Measurements from ENCODE around the gene HSD17B12.

HSD17B12 gene

DNA sequence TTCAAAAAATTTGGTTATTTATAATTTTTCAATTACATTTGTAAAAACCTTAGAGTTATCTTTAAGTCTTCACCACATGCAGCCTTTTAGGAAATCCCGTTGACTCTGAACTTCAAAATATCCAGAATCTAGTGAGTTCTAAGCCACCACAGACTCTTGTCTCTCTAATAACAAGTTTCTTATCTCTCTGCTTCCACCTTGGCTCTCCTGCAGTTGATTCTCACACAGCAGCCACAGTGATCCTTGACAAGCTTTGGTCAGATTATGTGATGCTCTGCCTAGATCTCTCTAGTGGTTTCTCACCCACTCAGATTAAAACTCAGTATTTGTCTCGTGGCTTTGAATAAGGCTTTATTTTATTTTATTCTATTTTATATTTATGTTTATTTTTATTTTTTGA lies 8.6 kb downstream of the HSD17B12 start:
- no peak for FAIRE-seq

DNA sequence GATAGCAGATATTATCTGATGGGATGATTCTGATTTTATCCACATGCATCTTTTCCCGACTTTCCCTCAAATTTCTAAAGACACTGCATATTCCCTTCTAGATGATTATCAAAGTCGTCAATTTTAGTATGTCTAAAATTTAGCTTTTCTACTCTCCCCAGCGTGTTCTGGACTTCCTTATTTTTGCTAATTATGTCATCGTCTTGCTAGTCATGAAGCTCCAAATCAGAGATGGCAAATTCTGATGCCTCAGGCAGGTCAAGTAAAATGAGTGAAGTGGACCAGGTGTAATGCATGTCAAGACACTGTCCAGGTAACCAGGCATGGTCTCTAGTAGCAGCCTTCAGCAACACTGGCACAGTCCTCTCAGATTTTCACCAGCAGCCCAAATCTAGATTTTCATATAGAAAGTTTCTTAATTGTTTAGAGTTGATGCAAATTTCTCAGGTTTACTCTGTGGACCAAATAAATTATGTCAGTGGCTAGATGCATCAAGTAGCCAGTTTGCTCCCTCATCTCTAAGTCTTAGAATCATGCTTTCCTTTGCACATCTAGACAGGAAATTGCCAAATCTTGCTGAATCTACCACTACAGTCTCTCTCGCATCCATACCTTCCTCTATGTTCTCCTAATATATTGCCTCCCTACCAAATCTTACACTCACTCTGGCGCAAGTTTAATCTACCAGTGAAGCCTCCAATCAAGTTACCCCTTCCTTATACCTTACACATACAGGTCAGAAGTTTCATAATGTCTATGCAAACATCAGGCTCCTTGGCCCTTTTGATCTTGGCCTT lies 10.6 kb downstream of the HSD17B12 start:
- no peak for FAIRE-seq

GRCh38 chr11:43691806-43692205 lies 11.3 kb downstream of the HSD17B12 start:
- FAIRE-seq: no peak

- no peak for FAIRE-seq
These were observed 12.5 kb downstream of the HSD17B12 start for GRCh38 chr11:43693069-43693468.

DNA sequence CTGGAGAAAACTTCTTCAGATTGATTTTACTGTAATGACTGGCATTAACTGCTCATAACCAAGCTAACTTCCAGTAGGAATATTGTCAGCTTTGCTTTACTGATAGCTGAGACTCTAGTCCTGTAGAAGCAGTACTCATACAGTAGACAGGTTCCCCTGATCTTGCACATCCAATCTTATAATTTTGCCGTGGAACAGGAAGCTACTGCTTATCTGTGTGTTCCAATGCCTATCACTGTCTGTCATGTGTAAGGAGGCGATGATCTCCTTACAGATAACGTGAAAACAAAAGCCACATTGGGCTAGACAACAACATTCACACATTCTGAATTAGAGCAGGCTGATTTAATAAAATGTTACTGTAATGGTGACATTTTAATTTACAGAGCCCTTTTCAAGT lies 13.2 kb downstream of the HSD17B12 start:
- no peak for FAIRE-seq

DNA sequence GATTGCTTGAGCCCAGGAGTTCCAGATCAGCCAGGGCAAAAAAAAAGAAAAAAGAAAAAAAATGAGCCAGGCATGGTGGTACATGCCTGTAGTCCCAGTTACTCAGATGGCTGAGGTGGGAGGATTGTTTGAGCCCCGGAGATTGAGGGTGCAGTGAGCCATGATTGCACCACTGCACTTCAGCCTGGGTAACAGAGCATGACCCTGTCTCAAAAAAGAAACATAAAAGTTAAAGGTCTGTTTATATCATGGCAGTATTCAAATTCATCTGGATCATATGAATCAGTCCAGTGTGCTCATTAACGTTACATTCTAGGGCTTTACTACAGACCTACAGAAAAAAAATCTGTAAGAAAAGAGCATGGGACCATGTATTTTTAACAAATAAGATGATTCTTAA lies 13.9 kb downstream of the HSD17B12 start:
- FAIRE-seq: no peak

GRCh38 chr11:43697679-43698078 lies 17.1 kb downstream of the HSD17B12 start:
- FAIRE-seq: no peak

GRCh38 chr11:43699870-43700269 lies 19.3 kb downstream of the HSD17B12 start:
- FAIRE-seq: no peak

- FAIRE-seq: no peak
These were observed 26.1 kb downstream of the HSD17B12 start for GRCh38 chr11:43706631-43707030.

GRCh38 chr11:43708776-43709175 lies 28.2 kb downstream of the HSD17B12 start:
- no peak for FAIRE-seq

DNA sequence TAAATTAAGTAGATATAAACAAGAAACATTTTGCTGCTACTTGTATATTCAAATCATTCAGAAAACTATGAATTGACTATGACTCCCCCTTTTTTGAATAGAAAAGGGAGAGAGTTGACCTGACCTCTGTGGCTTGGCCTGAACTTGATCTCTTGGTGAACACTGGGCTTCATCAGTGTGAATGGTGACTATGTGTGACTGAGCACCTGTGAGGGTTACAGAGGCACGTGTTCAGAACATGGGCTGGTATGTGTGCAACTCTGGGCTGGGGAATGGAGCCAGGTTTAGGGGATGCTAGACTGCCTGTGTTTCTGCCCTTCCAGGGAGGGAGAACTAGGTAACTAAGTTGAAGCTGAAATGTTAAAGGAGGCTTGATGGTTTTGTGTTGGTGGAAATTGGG lies 29.2 kb downstream of the HSD17B12 start:
- FAIRE-seq: no peak

GRCh38 chr11:43712676-43713075 lies 32.1 kb downstream of the HSD17B12 start:
- no peak for FAIRE-seq

GRCh38 chr11:43718373-43718772 lies 37.8 kb downstream of the HSD17B12 start:
- FAIRE-seq: no peak

DNA sequence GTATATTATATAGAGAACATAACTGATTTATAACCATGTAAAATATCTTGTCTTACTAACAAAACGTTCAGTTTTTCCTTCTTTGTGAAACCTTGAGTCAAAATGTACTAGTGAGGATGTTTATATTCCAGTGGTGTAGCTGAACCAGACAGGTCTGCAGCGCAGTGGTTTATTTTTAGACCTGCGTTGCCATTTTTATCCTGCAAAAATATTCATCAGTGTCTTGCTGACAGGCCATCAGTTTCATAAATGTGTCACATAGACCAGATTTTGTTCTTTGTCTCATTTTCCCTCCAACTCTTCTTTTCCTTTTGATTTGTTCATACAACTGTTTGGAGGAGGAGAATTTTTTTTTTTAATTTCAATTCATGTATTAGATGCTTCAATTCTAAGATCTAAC lies 43.1 kb downstream of the HSD17B12 start:
- no peak for FAIRE-seq

GRCh38 chr11:43732225-43732624 lies 51.7 kb downstream of the HSD17B12 start:
- no peak for FAIRE-seq

DNA sequence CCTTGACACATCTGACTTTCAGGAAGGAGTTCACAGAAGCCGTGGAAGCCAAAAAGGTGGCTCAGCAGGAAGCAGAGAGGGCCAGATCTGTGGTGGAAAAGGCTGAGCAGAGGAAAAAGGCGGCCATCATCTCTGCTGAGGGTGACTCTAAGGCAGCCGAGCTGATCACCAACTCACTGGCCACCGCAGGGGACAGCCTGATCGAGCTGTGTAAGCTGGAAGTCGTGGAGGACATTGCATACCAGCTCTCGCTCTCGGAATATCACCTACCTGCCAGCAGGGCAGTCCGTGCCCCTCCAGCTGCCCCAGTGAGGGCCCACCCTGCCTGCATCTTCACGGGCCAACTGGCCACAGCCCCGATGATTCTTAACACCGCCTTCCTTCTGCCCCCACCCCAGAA lies 53.7 kb downstream of the HSD17B12 start:
- FAIRE-seq: no peak

GRCh38 chr11:43735115-43735514 lies 54.6 kb downstream of the HSD17B12 start:
- no peak for FAIRE-seq

- FAIRE-seq: no peak
These were observed 55.4 kb downstream of the HSD17B12 start for GRCh38 chr11:43735961-43736360.

- no peak for FAIRE-seq
These were observed 56.1 kb downstream of the HSD17B12 start for GRCh38 chr11:43736502-43737200.

DNA sequence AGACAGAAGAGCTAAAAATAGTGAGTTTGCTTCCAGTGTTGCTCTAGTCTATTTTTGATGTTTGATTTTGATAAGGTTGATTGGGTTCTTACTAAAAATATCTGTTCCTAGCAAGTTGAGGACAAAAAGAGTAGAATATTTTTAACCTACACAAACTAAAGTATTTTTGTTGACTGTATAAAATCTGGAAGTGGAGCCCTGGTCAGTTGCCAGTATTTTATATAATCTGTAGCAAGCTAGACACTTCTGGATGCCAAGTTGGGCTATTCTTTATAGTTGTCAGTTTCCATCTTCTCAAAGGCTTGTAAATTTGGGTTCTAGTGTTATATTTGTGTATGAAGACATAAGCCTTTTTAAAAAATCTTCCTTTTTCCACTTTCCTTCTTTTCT lies 56.7 kb downstream of the HSD17B12 start:
- FAIRE-seq: no peak

- no peak for FAIRE-seq
These were observed 58.3 kb downstream of the HSD17B12 start for GRCh38 chr11:43738600-43739409.

- FAIRE-seq: no peak
These were observed 66.1 kb downstream of the HSD17B12 start for GRCh38 chr11:43746670-43747069.

DNA sequence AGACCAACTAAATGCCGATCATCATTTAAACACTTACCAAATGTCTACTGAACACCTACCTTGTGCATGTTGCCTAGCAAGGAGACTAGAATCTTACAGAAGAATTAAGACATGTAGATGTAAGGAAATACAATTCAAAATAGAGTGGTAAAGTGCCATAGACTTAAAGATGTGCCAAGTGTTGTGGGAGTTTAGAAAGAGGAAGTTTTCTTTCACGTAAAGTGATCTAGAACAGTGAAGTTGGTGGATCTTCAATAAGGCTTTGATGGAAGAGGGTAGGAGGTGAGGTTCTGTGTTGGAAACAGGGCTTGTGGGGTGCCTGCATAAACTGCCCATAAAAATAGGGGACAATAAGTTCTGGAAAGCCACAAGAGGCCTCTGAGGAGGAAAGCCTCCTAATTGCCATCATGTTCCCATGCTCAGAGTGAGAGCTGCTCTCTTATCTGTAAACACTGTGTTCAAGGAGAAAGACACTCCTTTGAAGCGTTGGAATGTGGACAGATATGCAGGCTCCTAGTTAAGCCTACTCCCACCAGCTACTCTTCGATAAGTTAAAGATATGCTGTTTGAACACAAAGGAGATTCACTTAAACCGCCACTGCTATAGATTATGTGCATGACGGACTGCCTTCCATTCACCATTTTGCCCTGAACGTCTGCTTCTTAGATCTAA lies 66.7 kb downstream of the HSD17B12 start:
- no peak for FAIRE-seq
